DND-41 (cell line): ENCODE measurements around the gene CCDC178.

ENCODE experiments used
- ATAC-seq: fragments of 200-7000 bp; cut with Tn5 transposase; 3 replicates; pipeline ENCODE4 v1.9.1; 2021; ENCODE audit warnings: low read depth; ENCODE audit not compliant: insufficient read depth
- DNase-seq: peaks from one replicate; pipeline ENCODE4 v3.0.0-alpha.2; 2020
- H2AFZ ChIP-seq: 2 replicates; pipeline ENCODE4 v1.6.0; 2012; ENCODE audit warnings: low read depth, low read length
- H3K27ac ChIP-seq: 2 replicates; pipeline ENCODE4 v1.5.1; 2012; ENCODE audit warnings: low read length, inconsistent platforms
- H3K27me3 ChIP-seq: fragments of 200-600 bp; sonication (generic); 2 replicates; pipeline ENCODE4 v1.6.0; 2012; ENCODE audit warnings: low read length, mild to moderate bottlenecking, inconsistent platforms; ENCODE audit not compliant: insufficient read depth, poor library complexity
- H3K36me3 ChIP-seq: 2 replicates; pipeline ENCODE4 v1.5.1; 2012; ENCODE audit warnings: low read length, inconsistent platforms; ENCODE audit not compliant: insufficient read depth
- H3K4me1 ChIP-seq: 2 replicates; pipeline ENCODE4 v1.5.1; 2012; ENCODE audit warnings: mild to moderate bottlenecking, low read length; ENCODE audit not compliant: insufficient read depth
- H3K4me2 ChIP-seq: 2 replicates; pipeline ENCODE4 v1.6.0; 2012; ENCODE audit warnings: mild to moderate bottlenecking, moderate library complexity, low read length, inconsistent platforms; ENCODE audit not compliant: insufficient read depth
- H3K4me3 ChIP-seq, 2 experiments: fragments of 200-600 bp in 1 of 2; shearing (Covaris generic) in 1 of 2; 2 replicates each; pipeline ENCODE4 v1.5.1; 2012 to 2016; ENCODE audit warnings: inconsistent platforms in 2 of 2, low read length in 2 of 2, mild to moderate bottlenecking in 2 of 2, low read depth in 1 of 2, moderate library complexity in 1 of 2
- H3K79me2 ChIP-seq: 2 replicates; pipeline ENCODE4 v1.6.0; 2012; ENCODE audit warnings: low read length, inconsistent platforms; ENCODE audit not compliant: insufficient read depth
- H3K9ac ChIP-seq: 2 replicates; pipeline ENCODE4 v1.6.0; 2012; ENCODE audit warnings: low read depth, mild to moderate bottlenecking, inconsistent platforms, low read length, moderate library complexity
- H3K9me3 ChIP-seq: 2 replicates; pipeline ENCODE4 v1.5.1; 2012; ENCODE audit warnings: low read length, moderate library complexity, mild to moderate bottlenecking, inconsistent platforms; ENCODE audit not compliant: insufficient read depth, severe bottlenecking
- H4K20me1 ChIP-seq: 2 replicates; pipeline ENCODE4 v1.6.0; 2012; ENCODE audit warnings: low read length; ENCODE audit not compliant: insufficient read depth
- EZH2 ChIP-seq: IDR thresholded peaks from 3 replicates; pipeline ENCODE4 v1.6.1; 2012; ENCODE audit warnings: borderline replicate concordance, low read depth, mild to moderate bottlenecking, moderate library complexity, low read length, inconsistent platforms; ENCODE audit not compliant: severe bottlenecking
- TF ChIP-seq, protein P1 (sequence below): IDR thresholded peaks from 2 replicates; pipeline ENCODE4 v1.5.1; 2012; ENCODE audit warnings: borderline replicate concordance, low read length, moderate library complexity, mild to moderate bottlenecking; ENCODE audit not compliant: poor library complexity, severe bottlenecking; ENCODE audit errors: extremely low read depth

Gene CCDC178

DNA sequence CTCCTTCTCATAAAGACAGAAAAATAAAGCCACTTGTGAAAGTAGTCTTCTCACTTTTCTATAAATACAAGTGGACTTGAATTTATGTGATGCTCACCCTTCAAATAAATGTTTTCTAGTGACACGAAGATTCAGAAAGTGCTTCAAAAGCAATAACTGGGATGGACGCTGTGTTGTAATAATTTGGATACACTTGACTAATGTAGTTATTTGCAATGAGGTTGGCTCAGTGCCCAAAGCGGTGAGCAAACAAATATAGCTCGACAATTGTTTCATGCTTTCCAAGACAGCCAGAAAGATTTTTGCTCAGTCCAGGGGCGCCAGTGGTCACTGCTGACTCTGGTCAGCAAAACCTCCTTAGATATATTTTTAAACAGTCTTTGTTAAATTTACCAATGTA is 389.1 kb downstream of the CCDC178 start:
- H3K4me3 ChIP-seq = no peak overlapping the region
- no peak for DNase-seq
- no peaks in the 10 kb centered on the region for H3K36me3 ChIP-seq
- TF ChIP-seq, protein P1, sequence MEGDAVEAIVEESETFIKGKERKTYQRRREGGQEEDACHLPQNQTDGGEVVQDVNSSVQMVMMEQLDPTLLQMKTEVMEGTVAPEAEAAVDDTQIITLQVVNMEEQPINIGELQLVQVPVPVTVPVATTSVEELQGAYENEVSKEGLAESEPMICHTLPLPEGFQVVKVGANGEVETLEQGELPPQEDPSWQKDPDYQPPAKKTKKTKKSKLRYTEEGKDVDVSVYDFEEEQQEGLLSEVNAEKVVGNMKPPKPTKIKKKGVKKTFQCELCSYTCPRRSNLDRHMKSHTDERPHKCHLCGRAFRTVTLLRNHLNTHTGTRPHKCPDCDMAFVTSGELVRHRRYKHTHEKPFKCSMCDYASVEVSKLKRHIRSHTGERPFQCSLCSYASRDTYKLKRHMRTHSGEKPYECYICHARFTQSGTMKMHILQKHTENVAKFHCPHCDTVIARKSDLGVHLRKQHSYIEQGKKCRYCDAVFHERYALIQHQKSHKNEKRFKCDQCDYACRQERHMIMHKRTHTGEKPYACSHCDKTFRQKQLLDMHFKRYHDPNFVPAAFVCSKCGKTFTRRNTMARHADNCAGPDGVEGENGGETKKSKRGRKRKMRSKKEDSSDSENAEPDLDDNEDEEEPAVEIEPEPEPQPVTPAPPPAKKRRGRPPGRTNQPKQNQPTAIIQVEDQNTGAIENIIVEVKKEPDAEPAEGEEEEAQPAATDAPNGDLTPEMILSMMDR = no peak
- no peak for TF ChIP-seq EZH2
- no peaks in the 10 kb centered on the region for H3K9me3 ChIP-seq
- H3K9ac ChIP-seq = no peak overlapping the region
- ATAC-seq = no peak
- no peak overlapping the region for H2AFZ ChIP-seq
- no peaks in the 10 kb centered on the region for H3K79me2 ChIP-seq
- 0 out of 2 replicates have a peak, but pooled peaks cover 2% of the 10 kb centered on the region for H3K4me1 ChIP-seq
- no peak overlapping the region for H3K27ac ChIP-seq
- H3K4me2 ChIP-seq = no peak overlapping the region
- H4K20me1 ChIP-seq = no peaks in the 10 kb centered on the region
- H3K27me3 ChIP-seq = no peaks in the 10 kb centered on the region

DNA sequence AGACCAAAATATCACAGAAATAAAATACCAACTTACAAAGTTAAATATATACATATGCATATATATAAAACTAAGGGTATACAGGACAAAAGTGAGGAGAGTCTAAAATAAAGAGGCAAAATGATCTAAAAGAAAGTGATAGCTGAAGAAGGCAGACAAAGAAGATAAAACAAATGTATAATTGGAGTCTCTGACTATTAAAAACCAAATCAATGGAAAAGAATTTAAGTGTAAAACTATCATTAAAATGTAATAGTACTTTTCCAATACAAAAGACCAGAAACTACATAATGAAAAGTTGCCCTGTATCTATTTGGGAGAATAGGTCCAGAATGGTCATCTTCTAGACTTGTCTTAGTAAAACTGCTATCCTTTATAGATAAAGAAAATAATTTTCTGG is 400.3 kb downstream of the CCDC178 start:
- ATAC-seq (no peak), DNase-seq (no peak)
- TF ChIP-seq, protein P1 = no peak
- no peak for TF ChIP-seq EZH2
- Histone ChIP-seq H2AFZ (no peak overlapping the region), H3K36me3 (no peaks in the 10 kb centered on the region), H3K9me3 (peaks cover 4% of the 10 kb centered on the region), H3K79me2 (no peaks in the 10 kb centered on the region), H3K9ac (no peak overlapping the region), H3K4me3 (no peak overlapping the region), H3K4me2 (no peak overlapping the region), H4K20me1 (no peaks in the 10 kb centered on the region), H3K27me3 (no peaks in the 10 kb centered on the region), H3K4me1 (no peaks in the 10 kb centered on the region), H3K27ac (no peak overlapping the region)

DNA sequence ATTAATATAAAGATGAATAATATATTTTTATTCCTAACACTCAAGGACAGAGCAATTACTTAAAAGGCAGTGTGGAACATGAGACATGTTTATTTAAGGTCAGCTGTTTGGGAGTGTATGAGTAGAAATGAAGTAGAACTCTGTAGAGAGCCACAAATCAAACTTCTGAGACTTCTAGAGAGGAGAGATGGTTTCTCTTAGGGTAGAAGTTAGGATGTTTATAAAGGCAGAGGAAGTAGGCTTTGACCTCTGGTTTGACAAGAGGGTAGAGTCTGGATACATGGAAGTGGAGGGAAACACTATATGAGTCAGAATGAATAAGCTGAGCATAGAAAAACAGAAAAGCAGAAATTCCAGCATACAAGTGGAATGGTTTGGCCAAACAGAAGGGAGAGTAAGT is 405.6 kb downstream of the CCDC178 start:
- ATAC-seq (no peak), DNase-seq (no peak)
- Histone ChIP-seq H3K4me2 (no peak overlapping the region), H3K79me2 (no peaks in the 10 kb centered on the region), H3K9ac (no peak overlapping the region), H4K20me1 (no peaks in the 10 kb centered on the region), H3K4me1 (no peaks in the 10 kb centered on the region), H2AFZ (no peak overlapping the region), H3K4me3 (no peak overlapping the region), H3K27ac (no peak overlapping the region), H3K9me3 (no peaks in the 10 kb centered on the region), H3K27me3 (no peaks in the 10 kb centered on the region), H3K36me3 (no peaks in the 10 kb centered on the region)
- no peak for TF ChIP-seq EZH2
- TF ChIP-seq, protein P1 = no peak

DNA sequence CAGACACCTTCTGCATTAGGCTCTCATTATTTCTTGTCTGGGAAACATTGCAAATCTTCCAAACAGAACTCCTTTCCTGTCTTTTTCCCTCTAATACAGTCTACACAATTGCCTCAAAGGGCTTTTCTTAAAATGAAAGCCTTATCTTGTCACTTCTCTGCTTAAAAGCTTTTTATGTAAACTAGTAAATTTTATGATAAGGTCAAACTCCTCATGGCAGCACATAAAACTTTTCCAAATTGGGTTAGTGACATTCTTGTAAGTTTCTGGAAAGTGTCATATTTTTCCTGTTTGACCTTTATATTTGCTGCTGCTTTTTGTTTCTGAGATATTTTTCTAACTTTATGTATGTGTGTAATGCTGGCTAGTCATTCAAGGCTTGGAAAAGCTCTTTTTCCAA is 406.3 kb downstream of the CCDC178 start:
- no peak overlapping the region for H3K4me3 ChIP-seq
- TF ChIP-seq EZH2 = no peak
- TF ChIP-seq, protein P1 = no peak
- H3K4me1 ChIP-seq = no peaks in the 10 kb centered on the region

More for the DNA sequence above, 406.3 kb downstream of the CCDC178 start:
- no peak overlapping the region for H3K27ac ChIP-seq
- H3K36me3 ChIP-seq = no peaks in the 10 kb centered on the region
- no peaks in the 10 kb centered on the region for H3K79me2 ChIP-seq
- H2AFZ ChIP-seq = no peak overlapping the region
- DNase-seq (no peak), ATAC-seq (no peak)
- H3K9ac ChIP-seq = no peak overlapping the region
- H3K4me2 ChIP-seq = no peak overlapping the region
- no peaks in the 10 kb centered on the region for H3K27me3 ChIP-seq
- no peaks in the 10 kb centered on the region for H4K20me1 ChIP-seq
- H3K9me3 ChIP-seq = no peaks in the 10 kb centered on the region
